Central memory CD4-positive, alpha-beta T cell (primary cell): ENCODE data around the gene ARMC2.
"Not testable (repeated sequence)": the region's sequence is repeated elsewhere in the genome, so short reads cannot be mapped to it uniquely, and the experiment has no call there.

Source experiments
- DNase-seq: peaks from one replicate; pipeline ENCODE4 v3.0.0; 2022

Gene ARMC2

DNA sequence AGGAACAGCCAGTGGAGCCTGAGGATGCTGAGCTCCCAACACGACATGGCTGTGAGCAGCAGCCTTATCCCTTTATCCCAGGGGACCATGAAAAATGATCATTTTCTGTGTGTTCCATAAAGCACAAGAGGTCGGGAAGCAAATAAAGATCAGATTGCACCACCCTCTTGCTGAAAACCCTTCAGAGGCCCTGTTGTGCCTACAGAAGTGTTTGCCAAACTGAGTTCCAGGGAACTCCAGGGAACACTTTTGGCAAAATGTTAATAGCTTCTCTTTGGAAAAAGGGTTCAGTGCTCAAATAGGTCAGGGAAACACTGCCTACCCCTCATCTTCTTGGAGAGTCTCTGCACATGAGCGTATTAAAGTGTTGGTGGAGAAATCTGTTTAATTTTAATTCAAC lies 24.4 kb downstream of the ARMC2 start:
- no peak for DNase-seq

DNA sequence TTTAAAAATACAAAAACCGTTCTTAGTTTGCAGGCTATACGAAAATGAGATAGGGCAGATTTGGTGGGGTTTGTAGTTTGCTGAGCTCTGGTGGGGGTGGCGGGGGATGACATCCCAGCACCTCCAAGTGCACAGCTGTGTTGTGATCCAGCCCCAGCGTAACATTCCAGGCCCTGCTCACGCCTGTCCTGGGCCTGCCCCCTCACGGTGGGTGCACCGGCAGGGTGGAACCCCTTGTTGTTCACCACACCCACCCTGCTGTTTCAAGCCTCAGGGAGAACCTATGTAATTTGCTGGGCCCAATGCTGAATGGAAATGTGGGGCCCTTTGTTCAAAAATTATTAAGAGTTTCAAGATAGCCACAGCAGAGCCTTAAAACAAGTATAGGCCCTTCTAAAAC lies 25.0 kb downstream of the ARMC2 start:
- DNase-seq = no peak

DNA sequence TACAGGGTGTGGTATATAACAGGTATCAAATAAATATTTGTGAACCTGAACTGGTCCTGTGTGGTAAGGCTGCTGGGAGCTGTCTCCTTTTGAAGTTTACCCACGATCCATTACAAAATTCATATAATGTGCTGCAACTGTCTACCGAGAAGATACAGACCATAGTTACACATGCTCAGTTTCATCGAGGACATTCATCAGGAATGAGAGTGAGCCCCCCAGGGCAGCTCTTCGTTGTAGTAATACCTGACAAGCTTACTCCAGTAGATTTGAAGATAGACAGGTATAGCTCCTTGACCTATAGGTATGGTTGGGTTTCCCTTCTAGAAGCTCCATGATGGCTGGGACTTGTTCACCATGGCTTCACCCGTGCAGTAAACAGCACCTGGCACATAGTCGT lies 25.7 kb downstream of the ARMC2 start:
- no peak for DNase-seq

DNA sequence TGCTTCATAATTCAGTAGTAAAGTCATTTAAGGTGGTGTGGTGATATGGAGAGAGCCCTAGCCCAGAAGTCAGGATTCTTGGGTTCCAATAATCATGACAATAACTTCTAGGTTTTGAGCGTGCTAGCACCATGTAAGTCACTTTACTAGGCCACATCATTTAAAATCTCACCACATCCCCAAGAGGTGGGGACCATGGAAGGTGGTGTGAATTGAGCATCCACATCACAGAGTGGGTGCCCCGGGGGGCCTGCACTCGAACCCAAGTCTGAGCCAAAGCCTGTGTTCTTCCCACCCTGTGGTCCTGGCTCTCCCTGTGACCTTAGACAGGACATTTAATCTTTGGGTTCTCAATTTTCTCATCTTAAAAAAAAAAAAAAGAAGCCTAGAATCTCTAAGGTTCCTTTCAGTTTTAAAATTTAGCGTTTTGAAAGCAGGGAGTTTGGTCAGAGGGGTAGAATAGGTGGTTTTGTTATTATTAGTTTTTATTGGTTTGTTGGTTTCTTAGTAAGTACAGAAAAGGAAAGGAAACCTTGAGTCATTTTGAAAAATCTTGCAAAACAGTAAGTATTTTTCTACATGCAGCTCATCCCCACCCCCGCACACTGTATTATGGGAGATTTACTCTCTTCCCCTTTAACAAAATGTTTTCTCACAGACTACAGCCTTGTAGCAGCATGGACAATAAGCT lies 26.4 kb downstream of the ARMC2 start:
- no peak for DNase-seq

DNA sequence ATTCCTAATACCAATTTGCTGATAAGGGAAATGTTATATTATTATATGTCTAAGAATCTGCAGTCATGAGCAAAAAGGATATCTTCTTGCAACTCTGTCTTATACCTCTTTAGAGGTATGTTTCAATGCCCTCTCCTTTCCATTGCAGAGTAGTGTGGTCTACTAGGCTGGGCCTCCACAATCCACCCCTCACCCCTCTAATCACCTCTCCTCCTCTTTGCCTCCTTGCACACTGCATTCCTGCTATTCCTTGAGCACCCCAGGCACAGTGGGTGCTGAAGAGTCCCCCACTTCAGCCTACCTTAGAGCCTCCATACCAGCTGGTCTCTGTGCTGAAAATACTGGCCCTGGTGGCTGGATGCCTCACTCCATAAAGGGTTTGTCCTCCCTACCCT lies 26.9 kb downstream of the ARMC2 start:
- DNase-seq = no peak

DNA sequence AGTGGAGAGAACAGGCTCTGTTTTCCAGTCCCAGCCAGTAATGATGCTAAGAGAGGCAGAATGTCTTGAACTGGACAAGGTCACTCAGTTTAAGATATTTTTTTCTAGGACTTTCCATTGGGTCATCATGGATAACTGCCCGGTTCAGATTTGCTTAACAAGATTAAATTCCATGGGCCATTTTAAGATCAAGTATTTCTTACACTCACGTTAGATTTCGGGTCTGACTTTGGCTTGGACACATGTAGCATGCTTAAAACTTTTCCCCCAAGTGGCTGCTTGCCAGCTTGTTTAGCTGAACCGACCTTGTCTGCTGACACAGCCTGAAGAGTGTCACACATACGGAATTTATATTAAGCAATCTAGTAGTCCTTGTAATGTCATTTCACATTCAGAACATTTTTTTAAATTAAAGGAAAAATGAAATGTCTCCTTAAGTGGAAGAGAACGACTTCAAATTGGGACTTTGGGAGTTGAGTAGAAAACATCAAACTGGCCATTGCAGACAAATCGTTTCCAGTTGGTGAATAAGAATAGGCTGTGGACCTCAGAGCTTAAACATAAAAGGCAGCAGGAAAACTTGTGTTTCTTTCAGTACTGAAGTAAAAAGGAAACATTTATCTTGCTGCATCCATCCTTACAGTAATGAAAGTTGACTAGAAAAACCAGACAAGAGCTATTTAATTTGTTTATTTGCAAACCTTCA lies 29.0 kb downstream of the ARMC2 start:
- no peak for DNase-seq

DNA sequence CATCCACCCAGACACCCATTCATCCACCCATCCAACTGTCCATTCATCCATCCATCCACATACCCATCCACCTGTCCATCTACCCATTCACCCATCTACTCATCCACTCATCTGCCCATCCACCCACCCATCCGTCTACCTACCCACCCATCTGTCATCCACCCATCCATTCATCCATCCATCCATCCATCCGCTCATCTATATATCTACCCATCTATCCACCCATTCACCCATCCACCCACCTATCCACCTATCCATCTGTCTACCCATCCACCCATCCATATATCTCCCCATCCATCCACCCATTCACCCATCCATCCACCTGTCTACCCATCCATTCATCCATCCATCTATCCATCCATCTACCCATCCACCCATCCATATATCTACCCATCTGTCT lies 30.7 kb downstream of the ARMC2 start:
- DNase-seq = no peak

DNA sequence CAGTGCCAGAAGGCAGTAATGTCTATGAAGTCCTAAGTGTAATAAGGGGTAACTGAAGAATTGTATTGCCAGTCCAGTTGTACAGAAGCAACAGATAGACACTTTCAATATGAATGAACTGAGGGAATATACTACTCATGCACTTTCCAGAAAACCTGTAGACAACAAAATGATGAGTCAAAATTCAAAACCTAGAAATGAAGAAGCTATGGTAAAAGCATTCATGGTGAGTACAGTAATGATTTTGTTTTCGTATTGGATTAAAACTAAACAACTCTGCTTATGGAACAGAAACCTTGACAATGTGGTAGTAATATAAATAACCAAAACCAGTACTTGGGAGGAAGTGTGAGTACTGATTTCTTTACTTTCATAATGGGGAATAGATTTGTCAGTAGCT lies 35.0 kb downstream of the ARMC2 start:
- DNase-seq = no peak

DNA sequence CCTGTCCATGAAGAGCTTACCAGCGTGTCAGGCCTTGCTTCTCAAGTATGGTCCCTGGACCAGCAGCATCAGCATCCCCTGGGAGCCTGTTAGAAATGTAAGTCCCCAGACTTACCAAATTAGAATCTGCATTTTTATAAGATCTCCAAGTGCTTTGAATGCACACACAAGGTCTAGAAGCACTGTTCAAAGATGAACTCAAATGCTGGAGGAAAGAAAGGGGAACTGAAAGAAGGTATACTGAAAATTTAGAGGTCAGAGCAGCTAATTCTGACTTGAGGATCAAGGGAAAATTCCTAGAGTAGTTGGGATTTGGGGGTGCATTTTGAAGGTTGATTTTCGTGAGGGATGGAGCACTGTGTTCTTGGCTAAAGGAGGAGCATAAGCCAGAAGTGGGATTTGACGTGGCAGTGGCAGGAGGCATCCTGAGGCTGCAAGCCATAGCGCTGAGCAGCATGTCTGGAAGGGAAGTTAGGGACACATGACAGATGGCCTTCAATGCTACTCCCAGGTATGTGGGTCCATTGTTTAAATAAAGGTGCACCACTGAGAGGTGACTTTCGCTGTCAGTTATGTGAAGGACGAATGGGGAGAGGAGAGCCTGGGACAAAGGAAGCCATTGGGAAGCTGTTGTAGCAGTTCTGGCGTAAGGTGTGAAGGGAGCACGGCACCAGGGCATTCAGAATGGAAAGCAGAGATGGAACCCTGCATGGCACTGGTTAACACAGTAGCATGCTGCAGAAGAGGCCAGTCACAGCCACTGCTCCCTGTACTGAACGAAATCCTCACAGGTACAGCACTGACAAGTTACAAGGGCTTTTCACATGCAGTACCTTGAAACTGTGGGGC lies 36.2 kb downstream of the ARMC2 start:
- DNase-seq = no peak

DNA sequence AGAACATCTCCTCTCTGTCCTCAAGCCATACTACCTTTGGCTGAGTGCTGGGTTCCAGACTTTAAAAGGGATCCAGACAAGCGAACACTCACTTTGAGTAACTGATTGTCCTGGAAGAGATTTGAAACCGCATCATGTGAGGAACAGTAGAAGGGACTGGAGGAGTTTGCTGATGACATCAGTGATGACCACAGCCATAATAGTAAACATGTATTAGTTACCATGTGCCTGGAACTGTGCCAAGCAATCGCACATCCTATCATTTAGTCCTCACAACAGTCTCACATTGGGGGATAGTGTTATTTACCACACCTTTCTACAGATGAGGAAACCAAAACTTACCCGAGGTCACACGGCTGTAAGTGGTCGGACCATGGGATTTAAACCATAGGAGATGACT lies 39.8 kb downstream of the ARMC2 start:
- DNase-seq = no peak

DNA sequence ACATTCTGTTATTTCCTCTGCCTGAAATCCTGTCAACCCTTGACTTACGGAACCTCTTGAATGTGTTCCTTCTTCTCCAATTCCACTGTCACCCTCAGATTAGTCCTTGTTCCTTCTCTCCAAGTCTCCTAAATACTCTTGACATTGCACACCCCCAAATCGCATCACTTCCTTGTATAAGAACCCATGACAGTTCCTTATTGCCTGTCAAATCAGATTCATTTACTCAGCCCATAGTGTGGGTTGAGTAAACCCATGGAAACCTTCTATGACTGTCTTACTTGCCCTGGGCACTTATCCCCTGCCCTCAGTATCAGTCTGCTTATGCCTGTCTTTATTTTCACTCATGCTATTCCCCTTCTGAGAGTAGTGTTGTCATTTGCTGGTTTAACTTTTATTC lies 40.5 kb downstream of the ARMC2 start:
- no peak for DNase-seq

DNA sequence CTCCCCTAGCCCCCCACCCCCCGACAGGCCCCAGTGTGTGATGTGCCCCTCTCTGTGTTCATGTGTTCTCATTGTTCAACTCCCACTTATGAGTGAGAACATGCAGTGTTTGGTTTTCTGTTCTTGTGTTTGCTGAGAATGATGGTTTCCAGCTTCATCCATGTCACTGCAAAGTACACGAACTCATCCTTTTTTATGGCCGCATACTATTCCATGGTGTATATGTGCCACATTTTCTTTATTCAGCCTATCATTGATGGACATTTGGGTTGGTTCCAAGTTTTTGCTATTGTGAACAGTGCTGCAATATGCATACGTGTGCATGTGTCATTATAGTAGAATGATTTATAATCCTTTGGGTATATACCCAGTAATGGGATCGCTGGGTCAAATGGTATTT lies 42.7 kb downstream of the ARMC2 start:
- DNase-seq = not testable (repeated sequence)

DNA sequence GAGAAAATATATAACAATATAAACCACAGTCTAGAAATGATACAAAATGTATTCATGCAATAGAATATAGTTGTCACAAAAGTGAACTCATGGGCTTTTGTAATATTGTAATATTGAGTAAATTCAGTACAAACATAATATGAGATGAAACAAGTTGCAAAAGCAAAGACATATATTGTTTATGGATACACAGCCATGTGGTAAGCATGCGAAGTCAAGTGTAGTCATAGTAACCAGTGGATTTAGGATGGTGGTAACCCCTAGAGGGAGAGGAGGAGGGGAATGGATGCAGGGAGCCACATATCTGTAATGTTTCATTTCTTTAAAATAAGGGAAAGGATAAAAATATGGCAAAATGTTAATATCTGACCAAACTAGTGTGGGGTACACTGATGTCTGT lies 47.3 kb downstream of the ARMC2 start:
- DNase-seq = no peak

DNA sequence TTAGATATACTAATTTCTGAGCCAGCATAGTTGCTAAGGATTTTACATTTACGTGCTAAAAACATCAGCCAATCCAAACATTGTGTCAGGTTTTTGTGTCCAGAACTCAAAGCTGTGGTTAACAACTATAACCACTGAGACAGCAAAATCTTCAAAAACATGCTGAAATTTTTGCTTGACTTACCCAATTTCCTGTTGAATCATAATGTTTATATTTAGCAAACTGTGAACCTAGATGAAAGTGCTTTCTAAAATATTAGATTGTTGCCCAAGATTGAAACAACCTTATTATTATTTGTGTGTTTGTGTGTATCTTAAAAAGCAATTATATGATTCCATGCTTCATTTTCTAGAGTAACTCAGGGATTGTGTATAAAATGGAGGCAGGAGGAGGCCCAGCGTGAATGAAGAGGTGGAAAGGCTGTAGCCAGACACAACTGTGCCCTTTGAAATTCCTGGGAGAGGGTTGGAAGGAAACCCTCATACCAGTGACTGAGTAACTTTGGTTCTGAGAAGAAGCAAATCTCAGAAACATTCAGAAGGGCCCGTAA lies 48.0 kb downstream of the ARMC2 start:
- peak; percentile 58 for DNase-seq

DNA sequence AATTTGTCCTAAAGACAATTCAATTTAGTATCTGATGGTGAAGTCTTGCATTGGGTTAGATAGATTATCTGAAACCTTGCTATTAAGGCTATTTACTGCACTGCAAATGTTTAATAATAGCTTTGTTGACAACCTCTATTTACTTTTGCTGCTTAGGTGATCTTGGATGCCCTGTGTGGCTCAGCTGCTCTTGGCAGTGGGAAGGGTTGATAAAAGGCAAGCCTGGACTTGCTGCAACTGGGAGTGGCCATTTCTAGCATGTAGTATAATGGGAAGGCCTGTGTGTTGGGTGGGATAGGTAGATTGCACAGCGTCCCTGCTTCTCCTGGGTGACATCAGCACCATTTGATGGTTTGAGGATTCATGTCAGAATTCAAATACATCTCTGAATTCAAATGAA lies 49.1 kb downstream of the ARMC2 start:
- DNase-seq = no peak

DNA sequence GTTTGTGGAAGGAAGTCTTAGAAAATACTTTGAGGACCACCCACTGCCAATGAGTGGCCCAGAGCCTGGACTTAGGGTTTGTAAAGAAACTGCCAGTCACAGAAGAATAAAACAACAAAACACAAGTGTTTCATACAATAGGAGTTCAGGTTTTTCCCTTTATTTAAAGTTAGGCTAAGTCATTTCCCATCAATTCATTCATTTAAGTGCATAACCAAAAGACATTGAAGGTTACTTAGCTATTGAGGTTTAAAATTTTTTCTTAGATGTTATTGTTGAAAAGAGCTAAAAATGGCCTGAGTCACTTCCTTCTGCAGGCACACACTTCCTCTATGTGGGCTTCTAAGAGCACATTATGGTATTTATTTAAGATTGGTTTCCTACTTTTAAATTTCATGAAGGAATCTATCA lies 54.2 kb downstream of the ARMC2 start:
- no peak for DNase-seq

DNA sequence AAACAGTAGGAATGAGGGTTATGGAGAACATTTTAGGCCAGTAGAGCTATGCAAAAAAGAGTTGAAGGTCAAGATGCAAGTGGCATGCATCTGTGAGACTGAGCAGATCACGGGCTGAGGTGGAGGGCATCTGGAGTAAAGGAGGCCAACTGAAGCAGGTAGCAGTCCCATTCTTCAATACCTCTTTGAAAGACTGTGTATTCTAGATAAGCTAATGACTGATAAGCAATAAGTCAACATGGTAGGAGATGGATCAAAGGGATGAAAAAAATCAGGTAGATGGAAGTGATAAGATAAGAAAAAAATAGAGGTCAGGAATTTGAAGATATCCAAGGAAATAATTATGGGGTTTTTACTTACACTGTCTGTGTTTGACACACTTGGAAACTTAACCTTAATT lies 55.6 kb downstream of the ARMC2 start:
- DNase-seq = no peak

DNA sequence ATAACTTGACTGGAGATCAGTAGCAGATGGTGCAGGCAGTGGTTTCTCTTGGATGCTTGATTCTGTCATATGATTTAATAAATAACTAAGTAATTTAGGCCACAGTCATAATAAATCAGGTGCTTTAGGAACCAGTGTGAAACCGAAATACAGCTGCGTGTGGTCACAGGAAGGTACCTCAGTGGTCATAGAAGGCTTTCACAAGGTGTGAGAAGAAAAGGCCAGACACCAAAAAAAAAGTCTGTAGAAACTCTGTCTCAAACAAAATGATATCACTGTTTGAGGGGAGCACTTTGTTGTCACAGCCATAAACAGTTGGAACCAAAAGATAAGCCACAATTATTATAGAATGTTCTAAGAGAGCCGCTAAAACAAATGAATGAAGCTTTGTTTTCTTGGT lies 56.5 kb downstream of the ARMC2 start:
- DNase-seq = no peak

DNA sequence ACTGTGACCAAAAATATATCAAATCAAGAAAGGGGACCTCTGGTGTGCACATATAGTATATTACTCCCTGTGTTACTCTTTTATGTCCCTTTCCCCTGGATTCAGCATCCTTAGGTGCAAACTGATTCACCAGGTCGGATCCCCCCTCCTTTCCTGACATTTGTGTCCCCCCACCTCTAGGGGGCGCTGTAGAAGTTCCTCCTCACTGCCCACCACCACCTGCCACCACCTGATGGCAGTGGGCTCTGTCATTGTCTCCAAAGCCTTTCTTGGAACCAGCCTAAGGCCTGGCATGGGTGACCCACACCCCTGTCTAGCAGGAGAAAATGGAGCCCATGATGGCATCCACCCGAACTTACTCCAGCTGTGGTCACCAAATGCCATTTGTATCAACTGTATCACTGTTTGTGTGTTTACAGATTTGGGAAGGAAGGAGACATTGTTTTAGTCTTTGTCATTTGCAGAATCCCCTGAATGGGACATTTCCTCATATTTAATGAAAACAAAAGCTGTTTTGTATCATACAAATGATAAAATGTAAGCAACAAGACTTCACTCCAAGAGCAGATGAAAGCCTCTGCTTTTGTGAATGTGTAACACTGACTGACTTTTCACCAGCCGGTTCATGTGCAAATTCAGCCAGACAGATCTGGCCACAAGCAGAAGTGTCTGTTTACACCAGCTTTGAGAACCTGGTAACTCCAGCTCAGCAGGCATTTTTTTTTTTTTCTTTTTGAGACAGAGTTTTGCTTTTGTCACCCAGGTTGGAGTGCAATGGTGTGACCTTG lies 66.2 kb downstream of the ARMC2 start:
- DNase-seq = peak; percentile 36

DNA sequence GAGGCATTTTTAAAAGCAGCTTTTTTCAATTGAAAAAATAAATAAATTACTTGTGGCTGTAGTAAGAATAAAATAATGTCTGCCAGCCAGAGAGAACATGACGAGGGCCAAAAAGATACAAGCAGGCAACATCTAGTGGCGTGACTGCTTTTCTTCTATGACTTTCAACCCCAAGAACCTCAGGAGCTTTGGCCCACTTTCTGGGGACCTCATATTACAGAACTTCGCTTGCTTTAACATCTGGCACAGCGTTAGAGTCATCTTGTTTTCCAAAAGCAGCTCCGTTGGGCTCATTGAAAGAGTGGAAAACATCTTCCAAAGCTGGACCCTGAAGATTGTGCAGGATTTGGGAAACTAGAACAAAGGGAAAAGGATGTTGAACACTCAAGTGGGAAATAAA lies 67.0 kb downstream of the ARMC2 start:
- no peak for DNase-seq

DNA sequence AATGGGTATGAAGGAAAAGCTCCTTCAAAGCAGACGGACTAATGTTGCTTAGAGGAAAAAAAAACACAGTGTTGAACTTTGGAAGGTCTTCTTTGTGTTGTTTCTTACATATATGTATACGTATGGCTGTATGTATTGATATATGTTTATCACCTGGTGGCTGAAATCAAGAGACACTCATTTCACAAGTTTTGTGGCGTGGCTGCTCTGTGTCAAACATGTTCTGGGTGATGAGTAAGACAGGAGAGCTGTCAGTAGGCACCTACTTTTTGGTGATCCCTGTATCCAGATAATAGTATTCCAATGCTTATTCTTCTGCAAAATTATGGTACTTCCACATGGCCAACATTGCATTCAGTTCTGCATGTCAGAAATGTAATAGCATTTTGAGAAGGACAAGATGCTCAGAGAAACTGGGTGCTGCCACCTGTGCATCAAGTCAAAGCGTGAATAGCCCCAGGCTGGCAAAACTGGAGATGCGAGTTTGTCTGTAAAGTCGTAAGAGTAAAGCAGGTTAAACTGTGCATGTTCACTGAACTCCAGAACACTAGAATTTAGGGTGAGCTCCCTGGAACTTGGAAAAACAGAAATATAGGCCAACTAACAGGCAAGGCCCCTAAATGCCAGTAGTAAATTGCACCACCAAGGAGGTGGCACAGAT lies 67.9 kb downstream of the ARMC2 start:
- DNase-seq = no peak

DNA sequence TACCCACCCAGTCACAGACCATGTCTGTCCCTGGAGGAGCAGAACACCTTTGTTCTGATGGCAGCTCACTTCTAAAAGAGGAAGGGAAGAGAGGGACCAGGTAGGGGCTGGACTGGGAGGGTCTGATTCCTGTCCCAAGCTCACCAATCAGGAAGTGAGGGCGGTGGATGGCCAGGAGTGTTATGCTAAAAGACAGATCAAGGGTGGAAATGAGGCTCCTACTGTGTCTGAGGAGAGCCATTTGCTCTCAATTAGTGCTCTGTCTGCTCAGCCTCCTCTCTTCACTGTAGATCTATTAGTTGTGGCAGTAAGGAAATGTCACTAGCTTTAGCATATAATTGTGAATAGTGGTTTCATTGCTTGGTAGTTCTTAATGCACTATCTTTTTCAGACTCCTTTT lies 72.5 kb downstream of the ARMC2 start:
- DNase-seq = no peak
